ENCODE results near the gene PLEKHO2.

PLEKHO2 gene

GRCh38 chr15:64825431-64826294, 16.1 kb upstream of the PLEKHO2 start, which contains the start of gene PIF1:
Gene PIF1 (minus strand): TSS chr15:64825647. CDS start chr15:64824335, 1,312 bp downstream.
- peak; percentile 99 for DNase-seq (ENCODE audit: low spot score)

DNA sequence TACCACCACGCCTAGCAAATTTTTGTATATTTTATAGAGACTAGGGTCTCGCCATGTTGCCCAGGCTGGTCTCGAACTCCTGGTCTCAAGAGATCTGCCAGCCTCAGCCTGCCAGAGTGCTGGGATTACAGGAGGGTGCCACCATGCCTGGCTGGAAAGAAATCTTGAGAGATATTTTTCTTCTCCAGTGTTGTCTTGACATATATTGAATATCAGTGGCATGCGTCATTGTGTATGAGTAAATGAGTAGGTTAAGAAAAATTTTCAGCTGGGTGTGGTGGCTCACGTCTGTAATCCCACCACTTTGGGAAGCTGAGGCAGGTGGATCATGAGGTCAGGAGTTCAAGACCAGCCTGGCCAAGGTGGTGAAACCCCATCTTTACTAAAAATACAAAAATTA, 12.7 kb upstream of the PLEKHO2 start:
- DNase-seq (ENCODE audit: low spot score): peak; percentile 82

- DNase-seq (ENCODE audit: low spot score): no peak
Measured at GRCh38 chr15:64833690-64834089, 8.0 kb upstream of the PLEKHO2 start.

GRCh38 chr15:64836023-64836536, 5.6 kb upstream of the PLEKHO2 start:
- no peak for DNase-seq (ENCODE audit: low spot score)

DNA sequence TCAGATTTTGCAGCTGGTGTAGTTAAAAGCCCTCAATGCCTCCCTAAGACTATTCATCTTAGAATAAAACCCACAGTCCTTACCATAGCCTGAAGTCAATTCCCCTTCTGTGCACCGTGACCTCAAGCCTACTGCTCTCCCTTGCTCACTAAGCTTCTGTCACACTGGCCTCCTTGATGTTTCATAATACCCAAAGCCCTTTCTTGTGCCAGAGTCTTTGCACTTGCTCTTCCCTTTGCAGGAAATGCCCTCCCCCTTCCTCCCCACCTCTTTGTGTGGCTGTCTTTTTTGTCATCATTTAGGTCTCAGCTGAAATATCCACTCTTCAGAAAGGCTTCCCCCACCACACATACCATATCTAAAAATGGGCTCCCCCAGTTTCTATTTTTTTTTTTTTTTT, 4.2 kb upstream of the PLEKHO2 start:
- no peak for DNase-seq (ENCODE audit: low spot score)

GRCh38 chr15:64841060-64841343, 713 bp upstream of the PLEKHO2 start:
- no peak for DNase-seq (ENCODE audit: low spot score)

GRCh38 chr15:64842096-64842939, 603 bp downstream of the PLEKHO2 start:
- DNase-seq (ENCODE audit: low spot score): peak; percentile 70

- DNase-seq (ENCODE audit: low spot score): peak; percentile 76
Measured at GRCh38 chr15:64842986-64843561, 1.4 kb downstream of the PLEKHO2 start.

DNA sequence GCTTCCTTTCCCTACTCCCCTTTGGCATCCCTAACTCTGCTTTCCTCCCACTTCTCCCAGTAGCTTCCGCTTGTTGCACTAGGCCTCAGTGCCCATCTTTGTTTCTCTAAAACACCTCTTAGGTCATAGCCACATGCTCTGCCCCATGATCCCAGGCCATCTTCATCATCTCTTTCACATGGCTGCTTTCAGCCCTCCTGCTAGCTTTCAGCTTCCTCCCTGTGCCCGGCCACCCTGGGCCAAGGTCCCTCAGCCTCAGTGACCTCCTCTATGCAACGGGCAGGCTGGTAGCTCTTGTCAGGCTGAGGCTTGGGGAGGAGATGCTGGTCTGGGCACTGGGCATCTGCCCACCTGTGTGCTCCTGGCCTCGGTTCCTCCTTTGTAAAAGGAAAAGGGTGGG, 2.3 kb downstream of the PLEKHO2 start:
- DNase-seq (ENCODE audit: low spot score): no peak

DNA sequence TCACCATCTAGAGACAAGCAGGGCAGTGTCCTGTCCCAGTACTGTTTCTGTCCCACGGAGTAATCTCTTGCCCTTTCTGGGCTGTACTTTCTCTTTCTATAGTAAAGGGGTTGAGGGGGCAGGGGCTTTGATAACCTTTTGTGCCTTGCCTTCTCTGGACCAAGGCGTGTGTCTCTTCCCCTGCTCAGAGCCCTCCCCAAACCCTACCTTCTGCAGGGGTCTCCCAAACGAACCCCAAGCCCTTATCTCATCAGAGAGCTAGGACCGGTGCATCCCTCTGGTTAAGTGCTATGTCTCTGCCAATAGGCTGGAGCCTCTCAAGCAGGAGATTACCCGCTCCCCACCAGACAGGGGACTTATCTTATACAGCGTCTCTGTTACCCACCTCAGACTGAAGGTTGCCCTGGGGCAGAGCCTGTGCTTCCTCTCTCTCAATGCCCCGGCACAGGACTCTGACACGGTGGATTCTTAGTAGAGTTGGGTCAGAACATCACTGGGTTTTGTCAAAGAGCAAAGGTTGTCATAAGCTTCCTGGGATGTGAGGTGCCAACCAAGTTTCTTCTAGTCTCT, 2.9 kb downstream of the PLEKHO2 start:
- no peak for DNase-seq (ENCODE audit: low spot score)

DNA sequence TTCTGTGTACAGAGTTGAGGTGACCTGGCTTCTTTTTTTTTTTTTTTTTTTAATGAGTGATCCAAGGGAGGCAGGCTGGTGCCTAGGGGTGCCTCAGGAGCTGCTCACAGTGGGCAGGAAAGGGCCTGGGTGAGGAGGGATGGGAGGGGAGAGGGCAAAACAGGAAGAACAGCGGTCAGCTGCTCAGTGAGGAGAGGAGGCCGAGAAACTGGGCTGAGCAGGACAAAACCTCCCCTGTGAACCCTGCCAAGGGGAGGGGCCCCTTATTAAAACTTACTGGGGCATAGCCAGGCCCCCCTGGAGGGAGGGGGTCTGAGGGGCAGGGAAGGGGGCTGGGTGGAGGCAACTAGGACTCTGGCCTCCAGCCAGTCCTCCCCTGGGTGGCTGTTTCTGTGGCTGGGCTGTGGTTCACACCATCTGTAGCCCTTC, 3.5 kb downstream of the PLEKHO2 start:
- DNase-seq (ENCODE audit: low spot score): no peak

- DNase-seq (ENCODE audit: low spot score): no peak
Measured at GRCh38 chr15:64845831-64846595, 4.3 kb downstream of the PLEKHO2 start.

DNA sequence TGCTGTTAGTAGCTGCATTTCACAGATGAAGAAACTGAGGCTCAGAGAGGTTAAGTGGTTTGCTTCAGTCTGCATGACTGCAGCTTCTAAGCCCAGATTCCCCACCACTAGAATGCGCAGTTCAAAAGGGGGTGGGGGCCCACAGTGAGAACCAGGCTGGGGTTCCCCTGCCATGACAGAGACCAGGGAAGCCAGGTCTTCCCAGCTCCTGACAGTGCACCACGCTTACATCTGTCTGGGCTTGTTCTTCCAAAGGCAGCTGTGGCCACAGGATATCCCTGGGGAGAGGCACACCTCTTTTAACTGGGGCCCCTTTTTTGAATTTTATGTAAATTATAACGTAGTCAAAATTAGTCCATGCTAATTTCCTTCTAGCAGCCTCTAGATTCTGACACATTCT, 5.3 kb downstream of the PLEKHO2 start:
- DNase-seq (ENCODE audit: low spot score): no peak

DNA sequence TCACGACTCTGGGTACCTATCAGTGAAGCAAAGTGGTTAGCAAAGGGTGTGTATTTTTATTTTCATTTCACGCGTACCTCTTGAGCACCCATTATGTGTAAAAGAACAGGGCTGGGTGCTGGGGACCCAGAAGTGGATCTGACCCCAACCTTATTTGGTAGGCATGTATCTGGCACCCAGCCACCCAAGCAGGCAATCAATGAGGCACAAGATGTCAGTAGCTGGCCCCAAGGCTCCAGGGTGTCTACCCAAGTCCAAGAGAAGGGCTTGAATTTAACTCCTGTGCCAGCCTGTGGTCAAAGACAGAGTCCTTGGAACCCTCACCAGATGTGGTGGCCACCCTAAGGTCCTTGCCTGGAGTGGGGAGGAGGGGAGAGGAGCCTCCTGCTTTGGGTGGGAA, 5.7 kb downstream of the PLEKHO2 start:
- DNase-seq (ENCODE audit: low spot score): no peak

DNA sequence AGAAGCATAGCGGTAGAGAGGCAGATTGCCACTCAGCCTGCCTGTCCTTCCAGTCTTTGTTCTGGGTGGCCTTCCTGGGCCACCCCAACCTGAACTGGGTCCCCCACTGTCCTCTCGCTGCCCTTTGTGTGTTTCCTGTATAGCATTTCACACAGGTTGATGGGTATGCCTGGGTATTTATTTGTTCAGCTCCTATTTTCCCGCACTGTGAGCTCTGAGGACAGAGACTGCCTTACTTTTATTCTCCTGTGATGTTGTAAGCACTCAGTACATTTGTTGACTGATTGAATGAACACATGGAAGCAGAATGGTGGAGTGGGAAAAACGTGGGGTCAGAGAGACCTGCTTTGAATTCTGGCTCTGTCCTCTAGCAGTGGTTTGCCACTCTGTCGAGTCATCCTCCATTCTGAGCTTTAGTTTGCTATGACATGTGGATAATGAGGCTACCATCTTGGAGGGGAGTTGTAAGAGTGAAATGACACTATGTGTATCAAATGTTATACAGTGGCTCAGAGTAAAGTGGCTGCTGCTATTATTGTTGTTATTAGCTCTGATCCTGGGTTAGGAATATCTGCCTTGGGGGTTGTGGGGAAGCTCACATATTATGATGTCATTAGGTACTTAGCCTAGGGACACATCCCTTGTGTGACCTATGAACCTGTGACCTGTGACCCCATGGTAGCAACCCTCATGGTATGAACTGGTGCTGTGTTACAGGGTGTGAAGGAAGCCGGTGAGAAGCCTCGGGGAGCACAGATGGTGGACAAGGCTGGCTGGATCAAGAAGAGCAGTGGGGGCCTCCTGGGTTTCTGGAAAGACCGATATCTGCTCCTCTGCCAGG, 6.4 kb downstream of the PLEKHO2 start:
- DNase-seq (ENCODE audit: low spot score): no peak

DNA sequence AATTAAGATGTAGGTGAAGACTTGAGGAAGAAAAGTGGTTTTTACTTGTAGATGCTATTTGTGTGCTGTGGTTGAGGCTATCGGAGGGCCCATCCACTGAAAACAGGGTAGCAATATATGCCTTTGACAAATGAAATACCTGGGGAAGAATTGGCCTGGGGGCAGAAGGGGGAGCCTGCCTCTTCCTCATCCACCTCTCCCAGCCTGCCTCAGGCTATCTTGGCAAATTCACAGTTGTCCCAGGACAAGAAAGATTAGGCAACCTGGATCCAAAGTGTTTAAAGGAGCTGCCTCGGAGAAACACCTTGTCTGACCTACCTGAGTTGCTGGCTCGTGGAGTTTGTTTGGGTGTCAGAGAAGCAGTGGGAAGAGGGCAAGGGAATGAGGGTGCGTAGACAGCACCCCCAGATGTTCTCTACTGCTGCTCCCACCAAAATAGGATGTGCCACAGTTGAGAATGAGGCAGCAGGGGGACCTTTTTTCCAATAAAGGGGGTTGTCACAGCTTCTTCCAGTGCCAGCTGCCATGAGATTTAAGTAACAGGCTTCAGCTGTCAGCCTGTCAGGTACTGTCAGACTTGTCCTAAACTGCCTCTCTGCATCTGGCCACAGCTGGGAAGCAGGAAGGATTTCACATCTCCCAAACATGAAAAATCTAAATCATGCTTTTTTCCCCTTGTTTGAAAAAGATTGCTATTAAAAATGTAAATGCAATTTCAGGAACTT, 9.2 kb downstream of the PLEKHO2 start:
- DNase-seq (ENCODE audit: low spot score): no peak

DNA sequence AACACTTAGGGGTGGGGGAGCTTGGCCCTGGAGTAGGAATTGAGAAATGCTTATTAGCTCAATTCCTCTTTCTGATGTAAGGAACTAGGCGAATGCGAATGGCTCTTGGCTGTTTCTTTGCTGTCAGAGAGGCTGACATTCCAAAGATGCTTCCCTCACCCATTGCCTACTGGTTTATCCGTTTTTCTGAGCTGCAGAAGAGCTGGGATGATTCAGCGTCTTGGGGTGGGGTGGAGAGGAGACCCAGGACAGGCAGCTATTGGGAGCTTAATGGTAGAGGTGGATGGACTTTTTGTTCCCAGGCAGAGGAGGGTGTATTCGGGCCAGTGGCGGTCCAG, 9.8 kb downstream of the PLEKHO2 start:
- DNase-seq (ENCODE audit: low spot score): no peak

GRCh38 chr15:64854041-64854440, 12.3 kb downstream of the PLEKHO2 start:
- DNase-seq (ENCODE audit: low spot score): no peak

DNA sequence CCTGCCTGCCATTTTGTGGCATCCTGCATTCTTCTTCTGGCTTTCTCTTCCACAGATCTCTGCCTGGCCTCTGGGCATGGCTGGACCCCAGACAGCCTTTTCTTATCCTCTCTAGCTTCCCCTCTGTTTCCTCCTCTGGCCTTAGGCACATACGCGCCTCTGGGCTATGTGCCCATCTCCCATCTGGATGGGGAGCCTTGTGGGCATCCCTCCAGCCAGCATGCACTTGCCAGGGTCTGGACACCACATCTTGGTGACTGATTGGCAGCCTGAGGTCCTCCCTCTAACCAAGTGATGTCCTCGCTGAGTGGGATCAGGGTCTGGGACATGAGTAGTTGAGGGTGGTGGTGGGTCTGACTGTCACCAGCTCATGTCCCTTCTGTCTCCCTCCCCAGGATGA, 12.8 kb downstream of the PLEKHO2 start:
- no peak for DNase-seq (ENCODE audit: low spot score)
